HFF-Myc (cell line): Measurements from ENCODE around the gene ANAPC2.

Source experiments
- DNase-seq: peaks from one replicate; pipeline ENCODE4 v3.0.0-alpha.2; 2011; ENCODE audit warnings: low read depth; ENCODE audit errors: extremely low read depth
- H3K4me3 ChIP-seq: replicated peaks from 2 replicates; pipeline ENCODE4 v1.5.1; 2011; ENCODE audit warnings: low read depth, mild to moderate bottlenecking, control low read depth, low read length
- CTCF ChIP-seq: IDR thresholded peaks from 2 replicates; pipeline ENCODE4 v1.5.1; 2012; ENCODE audit warnings: mild to moderate bottlenecking, low read depth, low read length, control low read depth; ENCODE audit errors: missing control alignments

Gene ANAPC2

GRCh38 chr9:137160716-137161557, 27.4 kb downstream of the ANAPC2 start:
- H3K4me3 ChIP-seq: no peak overlapping the region
- DNase-seq: no peak
- TF ChIP-seq CTCF: no peak

DNA sequence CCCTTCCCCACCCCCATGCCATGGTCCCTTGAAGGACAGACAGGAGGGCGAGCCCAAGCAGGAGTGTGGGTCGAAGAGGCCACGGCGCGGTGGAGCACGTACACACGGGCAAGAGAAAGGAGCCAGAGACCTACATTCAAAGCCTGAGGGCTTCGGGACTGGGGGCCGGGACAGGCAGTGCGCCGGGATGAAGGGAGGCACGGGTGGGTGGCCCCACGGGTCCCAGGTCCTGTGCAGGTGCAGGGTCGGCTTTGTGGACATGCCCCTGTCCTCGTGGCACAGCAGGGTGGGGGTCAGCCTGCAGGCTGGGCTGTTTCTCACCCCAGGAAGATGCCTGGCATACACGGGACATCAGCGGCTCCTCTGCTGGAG, 28.3 kb downstream of the ANAPC2 start:
- no peak for TF ChIP-seq CTCF
- no peak overlapping the region for H3K4me3 ChIP-seq
- DNase-seq: no peak

DNA sequence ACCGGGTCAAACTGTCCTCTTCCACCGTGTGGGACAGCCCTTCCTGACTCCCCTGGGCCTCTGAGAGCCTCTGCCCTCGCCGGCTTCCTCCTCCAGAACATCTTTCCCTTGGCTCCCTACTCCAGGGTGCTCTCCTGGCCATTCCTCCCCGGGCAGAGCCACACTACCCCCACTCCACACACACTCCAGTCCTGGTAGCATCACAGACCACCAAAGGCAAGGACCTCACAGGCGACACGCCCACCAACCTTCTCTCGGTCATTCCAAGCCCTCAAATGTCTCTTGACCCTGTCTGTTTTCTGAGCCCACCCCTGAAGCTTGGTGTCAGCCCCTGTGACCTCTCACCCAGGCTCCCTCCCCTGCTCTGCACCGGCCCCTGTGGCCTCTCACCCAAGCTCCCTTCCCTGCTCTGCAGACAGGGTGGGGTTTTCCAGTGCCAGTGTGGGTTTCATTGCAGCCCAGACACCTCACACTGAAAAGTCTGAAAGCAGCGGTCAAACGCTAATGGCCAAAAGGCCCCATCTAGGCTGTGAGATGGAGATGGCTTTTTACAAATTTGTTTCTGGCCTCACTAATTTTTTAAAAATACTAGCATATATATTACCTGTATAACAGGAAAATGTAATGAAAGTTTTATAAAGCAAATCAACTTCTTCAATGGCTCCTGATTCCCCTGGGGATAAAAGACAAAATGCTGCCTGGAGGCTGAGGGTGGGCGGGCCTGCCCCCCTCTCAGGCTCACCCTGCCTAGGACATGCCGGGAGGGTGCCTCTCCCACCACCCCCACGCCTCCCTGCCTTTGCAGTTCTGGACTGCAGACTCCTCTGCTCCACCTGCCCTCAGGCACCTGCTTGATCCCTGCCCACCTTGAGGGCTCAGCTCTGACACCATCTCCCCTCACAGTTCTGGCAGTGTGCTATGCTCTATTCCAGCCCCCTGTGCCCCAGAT, 29.0 kb downstream of the ANAPC2 start:
- TF ChIP-seq CTCF: no peak
- DNase-seq: no peak
- no peak overlapping the region for H3K4me3 ChIP-seq

DNA sequence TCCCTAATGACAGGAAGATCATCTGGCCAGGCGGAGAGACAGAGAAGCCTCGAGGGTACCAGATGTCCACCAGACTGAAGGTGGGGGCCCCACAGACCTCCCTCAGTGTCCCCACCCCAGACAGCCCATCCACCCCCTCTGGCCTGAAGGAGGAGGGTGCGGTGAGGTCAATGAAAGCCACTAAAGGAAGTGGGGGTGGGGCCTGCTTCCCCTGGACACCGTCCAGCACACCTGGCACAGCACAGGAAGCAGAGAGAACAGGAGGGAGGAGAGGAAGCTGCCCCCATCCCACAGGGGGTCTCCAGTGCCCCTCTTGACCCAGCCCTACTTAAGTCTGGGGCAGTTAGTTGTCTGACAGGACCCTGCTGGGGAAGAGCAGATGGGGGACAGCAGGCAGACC, 29.7 kb downstream of the ANAPC2 start:
- TF ChIP-seq CTCF: no peak
- no peak for DNase-seq
- H3K4me3 ChIP-seq: no peak overlapping the region

- TF ChIP-seq CTCF: no peak
- no peak for DNase-seq
- H3K4me3 ChIP-seq: no peak overlapping the region
Measured at GRCh38 chr9:137157618-137158415, 30.5 kb downstream of the ANAPC2 start.
